H9 (cell line): ENCODE measurements around the gene SAMHD1. TPM values are rescaled to one million over a fixed set of nuclear protein-coding genes. Genes with fewer than 3 reads are reported as not detected.

Experiments used
- DNase-seq: peaks from one replicate; pipeline ENCODE4 v3.0.0-alpha.2; 2017
- H2AFZ ChIP-seq: one replicate; pipeline ENCODE4 v1.6.1; 2013; ENCODE audit warnings: mild to moderate bottlenecking, low read length, control low read depth, moderate library complexity
- H2AK5ac ChIP-seq: 2 replicates; pipeline ENCODE4 v1.6.1; 2013; ENCODE audit warnings: low read length, control low read depth, mixed read lengths; ENCODE audit not compliant: insufficient read length
- H2BK120ac ChIP-seq: one replicate; pipeline ENCODE4 v1.6.1; 2013; ENCODE audit warnings: low read depth, mild to moderate bottlenecking, low read length, control low read depth, inconsistent platforms; ENCODE audit not compliant: poor library complexity, severe bottlenecking
- H2BK12ac ChIP-seq: 2 replicates; pipeline ENCODE4 v1.6.1; 2013; ENCODE audit warnings: low read length, control low read depth, mixed read lengths, low read depth; ENCODE audit not compliant: insufficient read length
- H2BK15ac ChIP-seq: 2 replicates; pipeline ENCODE4 v1.6.1; 2013; ENCODE audit warnings: low read depth, low read length, control low read depth
- H2BK20ac ChIP-seq: one replicate; pipeline ENCODE4 v1.6.1; 2013; ENCODE audit warnings: low read depth, mild to moderate bottlenecking, low read length, control low read depth, inconsistent platforms; ENCODE audit not compliant: poor library complexity, severe bottlenecking
- H2BK5ac ChIP-seq: 2 replicates; pipeline ENCODE4 v1.6.1; 2013; ENCODE audit warnings: low read length, control low read depth, mixed read lengths; ENCODE audit not compliant: insufficient read length
- H3K14ac ChIP-seq: 2 replicates; pipeline ENCODE4 v1.6.1; 2013; ENCODE audit warnings: low read length, control low read depth; ENCODE audit not compliant: insufficient read depth
- H3K18ac ChIP-seq: 2 replicates; pipeline ENCODE4 v1.6.1; 2013; ENCODE audit warnings: low read depth, mild to moderate bottlenecking, mixed read lengths, low read length, control low read depth; ENCODE audit not compliant: insufficient read length
- H3K23ac ChIP-seq: 2 replicates; pipeline ENCODE4 v1.6.1; 2013; ENCODE audit warnings: low read length, control low read depth, mixed read lengths, low read depth; ENCODE audit not compliant: insufficient read length
- H3K23me2 ChIP-seq: 2 replicates; pipeline ENCODE4 v1.6.1; 2013; ENCODE audit warnings: low read depth, mild to moderate bottlenecking, mixed read lengths, low read length, control low read depth; ENCODE audit not compliant: insufficient read length, poor library complexity, severe bottlenecking
- H3K27ac ChIP-seq: 2 replicates; pipeline ENCODE4 v1.5.1; 2013; ENCODE audit warnings: low read length, control low read depth, mixed read lengths, low read depth; ENCODE audit not compliant: insufficient read length
- H3K27me3 ChIP-seq: 2 replicates; pipeline ENCODE4 v1.6.1; 2013; ENCODE audit warnings: low read length, control low read depth, inconsistent platforms; ENCODE audit not compliant: insufficient read depth
- H3K4ac ChIP-seq: 2 replicates; pipeline ENCODE4 v1.6.1; 2013; ENCODE audit warnings: low read depth, mild to moderate bottlenecking, control low read depth, inconsistent platforms, low read length, moderate library complexity
- H3K4me1 ChIP-seq: 2 replicates; pipeline ENCODE4 v1.6.1; 2013; ENCODE audit warnings: low read length, control low read depth, inconsistent platforms; ENCODE audit not compliant: insufficient read depth
- H3K4me2 ChIP-seq: 2 replicates; pipeline ENCODE4 v1.6.1; 2013; ENCODE audit warnings: low read length, control low read depth, mixed read lengths; ENCODE audit not compliant: insufficient read length, insufficient read depth
- H3K56ac ChIP-seq: 2 replicates; pipeline ENCODE4 v1.6.1; 2013; ENCODE audit warnings: low read depth, mild to moderate bottlenecking, mixed read lengths, low read length, control low read depth; ENCODE audit not compliant: insufficient read length
- H3K79me1 ChIP-seq: 2 replicates; pipeline ENCODE4 v1.6.1; 2013; ENCODE audit warnings: low read depth, mild to moderate bottlenecking, moderate library complexity, low read length, control low read depth, inconsistent platforms; ENCODE audit not compliant: insufficient read depth, poor library complexity, severe bottlenecking
- H3K79me2 ChIP-seq: 2 replicates; pipeline ENCODE4 v1.6.1; 2013; ENCODE audit warnings: low read length, control low read depth, inconsistent platforms; ENCODE audit not compliant: insufficient read depth
- H3K9ac ChIP-seq: 2 replicates; pipeline ENCODE4 v1.6.1; 2013; ENCODE audit warnings: low read length, control low read depth, mixed read lengths; ENCODE audit not compliant: insufficient read length; ENCODE audit errors: extremely low read depth
- H3K9me3 ChIP-seq: one replicate; pipeline ENCODE4 v1.6.1; 2013; ENCODE audit warnings: low read depth, low read length, inconsistent platforms; ENCODE audit not compliant: control insufficient read depth
- H3T11ph ChIP-seq: one replicate; pipeline ENCODE4 v1.6.1; 2013; ENCODE audit warnings: mild to moderate bottlenecking, low read length, control low read depth, inconsistent platforms
- H4K20me1 ChIP-seq: one replicate; pipeline ENCODE4 v1.6.1; 2013; ENCODE audit not compliant: control insufficient read depth, insufficient read length, insufficient read depth
- H4K5ac ChIP-seq: 2 replicates; pipeline ENCODE4 v1.6.1; 2013; ENCODE audit warnings: low read depth, mild to moderate bottlenecking, mixed read lengths, low read length, control low read depth; ENCODE audit not compliant: insufficient read length
- H4K8ac ChIP-seq: replicated peaks from 2 replicates; pipeline ENCODE4 v1.6.1; 2013; ENCODE audit warnings: low read length, control low read depth, mixed read lengths, low read depth; ENCODE audit not compliant: insufficient read length
- H4K91ac ChIP-seq: 2 replicates; pipeline ENCODE4 v1.6.1; 2013; ENCODE audit warnings: low read depth, mild to moderate bottlenecking, moderate library complexity, mixed read lengths, low read length, control low read depth; ENCODE audit not compliant: insufficient read length
- H3K27ac Mint-ChIP-seq, 3 experiments: 2 replicates in 2 of 3; 3 replicates in 1 of 3; pipeline ENCODE4 v1.8.0; 2020 to 2021; ENCODE audit warnings: mixed read lengths in 3 of 3, mild to moderate bottlenecking in 1 of 3, moderate library complexity in 1 of 3
- H3K27me3 Mint-ChIP-seq: 2 replicates; pipeline ENCODE4 v1.8.0; 2021; ENCODE audit warnings: low read depth, mild to moderate bottlenecking, moderate library complexity, mixed read lengths
- H3K36me3 Mint-ChIP-seq, 3 experiments: 2 replicates in 2 of 3; 3 replicates in 1 of 3; pipeline ENCODE4 v1.8.0; 2020 to 2021; ENCODE audit warnings: low read depth in 3 of 3, mixed read lengths in 3 of 3; ENCODE audit not compliant: insufficient read depth in 1 of 3
- H3K4me1 Mint-ChIP-seq, 2 experiments: 2 replicates each; pipeline ENCODE4 v1.8.0; 2020; ENCODE audit warnings: mixed read lengths in 2 of 2
- H3K4me3 Mint-ChIP-seq, 2 experiments: 2 replicates in 1 of 2; 3 replicates in 1 of 2; pipeline ENCODE4 v1.8.0; 2020 to 2021; ENCODE audit warnings: mild to moderate bottlenecking in 2 of 2, mixed read lengths in 2 of 2, moderate library complexity in 1 of 2
- H3K9me3 Mint-ChIP-seq, 2 experiments: 2 replicates in 1 of 2; 3 replicates in 1 of 2; pipeline ENCODE4 v1.8.0; 2020; ENCODE audit warnings: mild to moderate bottlenecking in 2 of 2, mixed read lengths in 2 of 2, moderate library complexity in 1 of 2
- WGBS: extraction: QIAGEN DNeasy Blood & Tissue Kit; methylation state at CpG from one replicate; pipeline ENCODE4 v1.1.7; 2013; ENCODE audit warnings: missing lambda C conversion rate, low lambda C conversion rate, mixed read lengths; ENCODE audit not compliant: insufficient read length; ENCODE audit errors: extremely low coverage; 5-methylcytosine and 5-hydroxymethylcytosine counted together
- total RNA-seq: library from RNA; stranded (reverse); gene quantifications from 2 replicates; pipeline ENCODE4 v1.2.1, GENCODE V29; 2021
- TF ChIP-seq, protein P1 (sequence below): fragments of 200-600 bp; sonication (generic); conservative IDR thresholded peaks from 3 replicates; pipeline ENCODE4 v1.8.0; 2021; ENCODE audit warnings: antibody characterized with exemption, mild to moderate bottlenecking

SAMHD1 gene
- total RNA-seq, 1 experiment from 2014 or later, result 53.1 TPM

DNA sequence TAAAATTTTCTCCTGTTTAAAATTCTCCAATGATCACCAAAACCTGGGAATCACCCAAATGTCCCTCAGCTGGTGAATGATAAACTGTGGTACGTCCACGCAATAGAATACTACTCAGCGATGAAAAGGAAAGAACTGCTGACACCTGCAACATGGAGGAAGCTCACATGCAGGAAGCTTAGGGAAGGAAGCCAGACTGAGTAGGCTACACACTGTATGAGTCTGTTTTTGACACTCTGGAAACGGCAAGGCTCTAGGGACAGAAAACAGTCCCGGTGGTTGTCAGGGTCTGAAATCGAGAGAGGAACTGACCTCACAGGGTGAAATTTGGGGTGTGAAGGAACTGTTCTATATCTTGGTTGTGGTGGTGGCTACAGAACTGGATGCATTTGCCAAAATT, 100.7 kb downstream of the SAMHD1 start:
- Histone ChIP-seq H3K79me1 (no peaks in the 10 kb centered on the region), H4K91ac (no peak overlapping the region), H3K9me3 (no peaks in the 10 kb centered on the region), H3K4me1 (no peaks in the 10 kb centered on the region), H3K14ac (no peak overlapping the region), H3K23ac (no peak overlapping the region), H3K79me2 (no peaks in the 10 kb centered on the region), H2BK5ac (no peak overlapping the region), H4K8ac (no peak overlapping the region), H2AK5ac (no peak overlapping the region), H3K23me2 (no peaks in the 10 kb centered on the region), H4K20me1 (no peaks in the 10 kb centered on the region), H2AFZ (no peak overlapping the region), H3T11ph (no peak overlapping the region), H3K4me2 (no peak overlapping the region), H3K4ac (no peak overlapping the region), H3K27me3 (no peaks in the 10 kb centered on the region), H2BK12ac (no peak overlapping the region), H3K27ac (no peak overlapping the region), H2BK15ac (no peak overlapping the region), H2BK120ac (no peak overlapping the region), H3K9ac (no peak overlapping the region), H2BK20ac (no peak overlapping the region), H3K18ac (no peak overlapping the region), H4K5ac (no peak overlapping the region), H3K56ac (no peak overlapping the region)
- no CpG with 5 or more reads among the region's 6 CpGs for WGBS
- Mint-ChIP-seq H3K4me3 (no peak overlapping the region), H3K9me3 (peaks cover 9 to 12% of the 10 kb centered on the region in 2 experiments), H3K36me3 (peaks cover 11 to 14% (median 13%) of the 10 kb centered on the region in 3 experiments), H3K27ac (no peak overlapping the region), H3K4me1 (peaks cover 23 to 26% of the 10 kb centered on the region in 2 experiments), H3K27me3 (no peaks in the 10 kb centered on the region)
- TF ChIP-seq, protein P1, sequence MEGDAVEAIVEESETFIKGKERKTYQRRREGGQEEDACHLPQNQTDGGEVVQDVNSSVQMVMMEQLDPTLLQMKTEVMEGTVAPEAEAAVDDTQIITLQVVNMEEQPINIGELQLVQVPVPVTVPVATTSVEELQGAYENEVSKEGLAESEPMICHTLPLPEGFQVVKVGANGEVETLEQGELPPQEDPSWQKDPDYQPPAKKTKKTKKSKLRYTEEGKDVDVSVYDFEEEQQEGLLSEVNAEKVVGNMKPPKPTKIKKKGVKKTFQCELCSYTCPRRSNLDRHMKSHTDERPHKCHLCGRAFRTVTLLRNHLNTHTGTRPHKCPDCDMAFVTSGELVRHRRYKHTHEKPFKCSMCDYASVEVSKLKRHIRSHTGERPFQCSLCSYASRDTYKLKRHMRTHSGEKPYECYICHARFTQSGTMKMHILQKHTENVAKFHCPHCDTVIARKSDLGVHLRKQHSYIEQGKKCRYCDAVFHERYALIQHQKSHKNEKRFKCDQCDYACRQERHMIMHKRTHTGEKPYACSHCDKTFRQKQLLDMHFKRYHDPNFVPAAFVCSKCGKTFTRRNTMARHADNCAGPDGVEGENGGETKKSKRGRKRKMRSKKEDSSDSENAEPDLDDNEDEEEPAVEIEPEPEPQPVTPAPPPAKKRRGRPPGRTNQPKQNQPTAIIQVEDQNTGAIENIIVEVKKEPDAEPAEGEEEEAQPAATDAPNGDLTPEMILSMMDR, result no peak
- DNase-seq, result no peak
